ENCODE measurements around the gene TRDN.

The TRDN gene

GRCh38 chr6:123210645-123211044 is 426.1 kb downstream of the TRDN start:
- no peak overlapping the region for H3K4me3 ChIP-seq (replicated peaks; ENCODE audit: low read depth, low read length)
- DNase-seq (ENCODE audit: low read depth) = no peak
- TF ChIP-seq, protein P1, sequence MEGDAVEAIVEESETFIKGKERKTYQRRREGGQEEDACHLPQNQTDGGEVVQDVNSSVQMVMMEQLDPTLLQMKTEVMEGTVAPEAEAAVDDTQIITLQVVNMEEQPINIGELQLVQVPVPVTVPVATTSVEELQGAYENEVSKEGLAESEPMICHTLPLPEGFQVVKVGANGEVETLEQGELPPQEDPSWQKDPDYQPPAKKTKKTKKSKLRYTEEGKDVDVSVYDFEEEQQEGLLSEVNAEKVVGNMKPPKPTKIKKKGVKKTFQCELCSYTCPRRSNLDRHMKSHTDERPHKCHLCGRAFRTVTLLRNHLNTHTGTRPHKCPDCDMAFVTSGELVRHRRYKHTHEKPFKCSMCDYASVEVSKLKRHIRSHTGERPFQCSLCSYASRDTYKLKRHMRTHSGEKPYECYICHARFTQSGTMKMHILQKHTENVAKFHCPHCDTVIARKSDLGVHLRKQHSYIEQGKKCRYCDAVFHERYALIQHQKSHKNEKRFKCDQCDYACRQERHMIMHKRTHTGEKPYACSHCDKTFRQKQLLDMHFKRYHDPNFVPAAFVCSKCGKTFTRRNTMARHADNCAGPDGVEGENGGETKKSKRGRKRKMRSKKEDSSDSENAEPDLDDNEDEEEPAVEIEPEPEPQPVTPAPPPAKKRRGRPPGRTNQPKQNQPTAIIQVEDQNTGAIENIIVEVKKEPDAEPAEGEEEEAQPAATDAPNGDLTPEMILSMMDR (IDR thresholded peaks at IDR 0.05; ENCODE audit: low read length, missing control alignments) = no peak

DNA sequence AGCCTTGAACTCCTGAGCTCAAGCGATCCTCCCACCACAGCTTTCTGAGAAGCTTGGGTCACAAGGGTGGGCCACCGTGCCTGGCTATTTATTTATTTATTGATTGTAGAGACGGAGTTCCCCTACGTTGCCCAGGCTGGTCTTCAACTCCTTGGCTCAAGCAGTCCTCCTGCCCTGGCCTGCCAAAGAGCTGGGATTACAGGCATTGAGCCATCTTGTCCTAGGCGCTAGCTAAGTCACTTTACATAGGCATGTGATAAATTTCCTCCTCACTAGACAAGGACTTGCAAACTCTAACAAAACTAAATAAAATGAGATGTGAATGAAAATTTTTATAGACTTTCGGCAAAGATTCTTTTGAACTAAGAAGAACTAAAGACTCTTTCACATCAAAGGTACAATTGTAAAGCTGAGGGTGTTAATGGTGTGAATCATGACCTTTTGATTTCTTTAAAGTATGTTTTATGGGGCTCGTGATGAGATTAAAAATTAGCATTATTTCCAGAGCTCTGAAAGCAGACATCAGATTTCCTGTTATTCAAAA is 428.7 kb downstream of the TRDN start:
- H3K4me3 ChIP-seq (replicated peaks; ENCODE audit: low read depth, low read length) = no peak overlapping the region
- DNase-seq (ENCODE audit: low read depth) = no peak
- TF ChIP-seq, protein P1 (IDR thresholded peaks at IDR 0.05; ENCODE audit: low read length, missing control alignments) = no peak

DNA sequence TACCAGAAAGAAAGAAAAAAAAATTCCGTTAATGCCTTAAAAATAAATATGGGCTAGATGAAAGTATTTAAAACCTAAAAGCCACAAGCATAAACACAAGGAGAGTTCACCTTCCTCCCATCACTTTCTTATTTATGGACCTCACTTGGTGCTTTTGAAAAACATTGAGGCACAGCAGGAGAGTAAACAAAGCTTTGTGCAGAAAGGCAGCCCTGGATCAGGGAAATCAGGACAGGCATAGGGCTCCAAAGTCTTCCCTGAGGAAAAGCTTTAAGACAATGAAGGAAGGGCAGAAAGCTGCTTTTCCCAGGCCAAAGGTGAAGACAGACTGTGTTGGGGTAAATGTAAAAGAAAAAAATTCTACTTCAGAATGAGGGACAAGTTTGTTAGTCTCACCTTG is 432.8 kb downstream of the TRDN start:
- no peak for DNase-seq (ENCODE audit: low read depth)
- TF ChIP-seq, protein P1 (IDR thresholded peaks at IDR 0.05; ENCODE audit: low read length, missing control alignments) = no peak
- H3K4me3 ChIP-seq (replicated peaks; ENCODE audit: low read depth, low read length) = no peak overlapping the region

GRCh38 chr6:123201869-123202372 is 434.8 kb downstream of the TRDN start:
- TF ChIP-seq, protein P1 (IDR thresholded peaks at IDR 0.05; ENCODE audit: low read length, missing control alignments) = no peak
- DNase-seq (ENCODE audit: low read depth) = no peak
- no peak overlapping the region for H3K4me3 ChIP-seq (replicated peaks; ENCODE audit: low read depth, low read length)

- no peak overlapping the region for H3K4me3 ChIP-seq (replicated peaks; ENCODE audit: low read depth, low read length)
- TF ChIP-seq, protein P1 (IDR thresholded peaks at IDR 0.05; ENCODE audit: low read length, missing control alignments) = no peak
- DNase-seq (ENCODE audit: low read depth) = no peak
These were observed 443.5 kb downstream of the TRDN start for GRCh38 chr6:123193298-123193697.

DNA sequence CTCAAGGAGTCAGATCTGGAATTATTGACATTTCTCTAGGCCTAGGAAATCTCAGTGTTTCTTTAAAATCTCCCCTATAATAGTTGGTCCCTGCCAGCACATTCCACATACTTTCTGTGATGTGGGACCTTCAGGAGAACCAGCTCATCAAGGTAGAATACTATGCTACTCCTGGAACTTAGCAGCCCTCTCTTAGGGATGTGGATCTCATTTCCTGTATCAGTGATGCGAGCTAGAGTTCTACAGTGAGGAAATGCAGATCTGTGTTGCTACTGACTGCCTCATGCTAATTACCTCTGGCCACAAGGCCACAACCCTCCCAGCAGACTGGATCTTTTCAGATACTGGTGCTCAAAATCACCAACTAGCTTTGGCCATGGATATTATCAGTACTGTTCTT is 446.9 kb downstream of the TRDN start:
- no peak overlapping the region for H3K4me3 ChIP-seq (replicated peaks; ENCODE audit: low read depth, low read length)
- DNase-seq (ENCODE audit: low read depth) = no peak
- TF ChIP-seq, protein P1 (IDR thresholded peaks at IDR 0.05; ENCODE audit: low read length, missing control alignments) = no peak

DNA sequence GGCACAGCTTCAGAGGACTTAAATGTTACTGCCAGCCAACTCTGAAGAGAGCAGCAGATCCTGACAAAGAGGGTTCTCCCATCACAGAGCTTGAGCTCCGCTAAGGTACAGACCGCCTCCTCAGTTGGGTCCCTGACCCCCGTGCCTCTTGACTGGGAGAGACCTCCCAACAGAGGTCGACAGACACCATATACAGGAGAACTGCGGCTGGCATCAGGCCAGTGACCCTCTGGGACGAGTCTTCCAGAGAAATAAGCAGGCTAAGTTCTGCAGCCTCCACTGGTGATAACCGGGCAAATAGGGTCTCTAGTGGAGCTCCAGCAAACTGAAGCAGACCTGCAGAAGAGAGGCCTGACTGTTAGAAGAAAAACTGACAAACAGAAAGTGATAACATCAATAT is 453.8 kb downstream of the TRDN start:
- DNase-seq (ENCODE audit: low read depth) = no peak
- TF ChIP-seq, protein P1 (IDR thresholded peaks at IDR 0.05; ENCODE audit: low read length, missing control alignments) = no peak

More for the DNA sequence above, 453.8 kb downstream of the TRDN start:
- H3K4me3 ChIP-seq (replicated peaks; ENCODE audit: low read depth, low read length) = no peak overlapping the region

All from fibroblast of pulmonary artery (primary cell).